Activated T-cell treated with anti-CD3 and anti-CD28 coated beads for 24 hours (primary cell): ENCODE measurements around the gene DDX5.
"Not testable (repeated sequence)": the region's sequence is repeated elsewhere in the genome, so short reads cannot be mapped to it uniquely, and the experiment has no call there.

Experiments
- DNase-seq: peaks from one replicate; pipeline ENCODE4 v3.0.0-alpha.2; 2020; ENCODE audit warnings: low read depth

The DDX5 gene

GRCh38 chr17:64492481-64493109, 13.5 kb downstream of the DDX5 start:
- DNase-seq = no peak

- DNase-seq = no peak
Measured at GRCh38 chr17:64491994-64492393, 14.1 kb downstream of the DDX5 start.

- no peak for DNase-seq
Measured at GRCh38 chr17:64491034-64491860, 14.8 kb downstream of the DDX5 start.

- no peak for DNase-seq
Measured at GRCh38 chr17:64488301-64488700, 17.8 kb downstream of the DDX5 start.

- no peak for DNase-seq
Measured at GRCh38 chr17:64484380-64484779, 21.7 kb downstream of the DDX5 start.

- no peak for DNase-seq
Measured at GRCh38 chr17:64480951-64481350, 25.1 kb downstream of the DDX5 start.

GRCh38 chr17:64477849-64478248, 28.2 kb downstream of the DDX5 start:
- DNase-seq = no peak

- no peak for DNase-seq
Measured at GRCh38 chr17:64472564-64472963, 33.5 kb downstream of the DDX5 start.

GRCh38 chr17:64471440-64471839, 34.6 kb downstream of the DDX5 start:
- DNase-seq = no peak

GRCh38 chr17:64470625-64471024, 35.5 kb downstream of the DDX5 start:
- DNase-seq = no peak

- not testable (repeated sequence) for DNase-seq
Measured at GRCh38 chr17:64466834-64467233, 39.3 kb downstream of the DDX5 start.

- no peak for DNase-seq
Measured at GRCh38 chr17:64466019-64466735, 39.9 kb downstream of the DDX5 start.

GRCh38 chr17:64461788-64462187, 44.3 kb downstream of the DDX5 start:
- no peak for DNase-seq

- DNase-seq = no peak
Measured at GRCh38 chr17:64460955-64461354, 45.1 kb downstream of the DDX5 start.

GRCh38 chr17:64459818-64460217, 46.3 kb downstream of the DDX5 start:
- not testable (repeated sequence) for DNase-seq

- no peak for DNase-seq
Measured at GRCh38 chr17:64459284-64459747, 46.8 kb downstream of the DDX5 start.

- no peak for DNase-seq
Measured at GRCh38 chr17:64458756-64459155, 47.3 kb downstream of the DDX5 start.

- DNase-seq = no peak
Measured at GRCh38 chr17:64457156-64457555, 48.9 kb downstream of the DDX5 start.

GRCh38 chr17:64455993-64456885, 49.9 kb downstream of the DDX5 start:
- no peak for DNase-seq

- DNase-seq = no peak
Measured at GRCh38 chr17:64449545-64449944, 56.5 kb downstream of the DDX5 start.

GRCh38 chr17:64448665-64449512, 57.2 kb downstream of the DDX5 start, which contains the start of gene MILR1:
TSS of gene MILR1 (plus strand) at chr17:64449115. CDS start at chr17:64449169, 54 bp downstream.
- DNase-seq = no peak
